Measurements from ENCODE around the gene MSI2.

Gene MSI2

DNA sequence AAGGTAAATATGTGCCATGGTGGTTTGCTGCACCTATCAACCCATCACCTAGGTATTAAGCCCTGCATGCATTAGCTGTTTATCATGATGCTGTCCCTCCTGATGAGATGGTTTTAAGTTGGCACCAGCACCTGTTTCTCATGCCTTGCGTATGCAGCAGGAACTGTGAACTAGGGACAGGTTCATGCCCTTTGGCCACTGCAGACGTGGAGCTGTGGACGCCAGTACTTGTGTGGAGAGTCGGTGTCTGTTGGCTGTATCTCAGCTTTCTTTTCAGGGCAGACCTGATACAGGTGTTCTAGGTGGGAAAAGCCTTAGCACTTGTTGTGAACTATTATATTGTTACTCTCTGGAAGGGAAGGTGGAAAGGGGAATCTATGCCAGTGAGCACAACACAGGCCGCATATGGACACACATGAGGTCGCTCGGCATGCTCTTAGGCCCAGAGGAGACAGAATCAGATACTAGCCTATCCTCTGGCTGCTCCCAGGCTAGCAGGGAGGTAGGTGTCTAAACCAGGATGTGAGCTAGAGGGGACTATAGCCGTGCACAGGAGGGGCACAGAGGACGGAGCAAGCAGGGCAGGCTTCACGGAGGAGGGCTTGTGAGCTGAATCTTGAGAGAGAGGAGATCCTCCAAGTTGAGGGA, 22.5 kb downstream of the MSI2 start:
- Histone ChIP-seq H3K79me2 (ENCODE audit: insufficient read depth, low read length) (peaks cover 35% of the 10 kb centered on the region), H3K9me3 (ENCODE audit: low read length) (no peaks in the 10 kb centered on the region)

GRCh38 chr17:57279432-57279831, 23.1 kb downstream of the MSI2 start:
- no peak for TF ChIP-seq EZH2 (IDR thresholded peaks at IDR 0.05; ENCODE audit: borderline replicate concordance, low read length)
- TF ChIP-seq, protein P1, sequence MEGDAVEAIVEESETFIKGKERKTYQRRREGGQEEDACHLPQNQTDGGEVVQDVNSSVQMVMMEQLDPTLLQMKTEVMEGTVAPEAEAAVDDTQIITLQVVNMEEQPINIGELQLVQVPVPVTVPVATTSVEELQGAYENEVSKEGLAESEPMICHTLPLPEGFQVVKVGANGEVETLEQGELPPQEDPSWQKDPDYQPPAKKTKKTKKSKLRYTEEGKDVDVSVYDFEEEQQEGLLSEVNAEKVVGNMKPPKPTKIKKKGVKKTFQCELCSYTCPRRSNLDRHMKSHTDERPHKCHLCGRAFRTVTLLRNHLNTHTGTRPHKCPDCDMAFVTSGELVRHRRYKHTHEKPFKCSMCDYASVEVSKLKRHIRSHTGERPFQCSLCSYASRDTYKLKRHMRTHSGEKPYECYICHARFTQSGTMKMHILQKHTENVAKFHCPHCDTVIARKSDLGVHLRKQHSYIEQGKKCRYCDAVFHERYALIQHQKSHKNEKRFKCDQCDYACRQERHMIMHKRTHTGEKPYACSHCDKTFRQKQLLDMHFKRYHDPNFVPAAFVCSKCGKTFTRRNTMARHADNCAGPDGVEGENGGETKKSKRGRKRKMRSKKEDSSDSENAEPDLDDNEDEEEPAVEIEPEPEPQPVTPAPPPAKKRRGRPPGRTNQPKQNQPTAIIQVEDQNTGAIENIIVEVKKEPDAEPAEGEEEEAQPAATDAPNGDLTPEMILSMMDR (IDR thresholded peaks at IDR 0.05; ENCODE audit: low read length): no peak
- Histone ChIP-seq H3K36me3 (ENCODE audit: insufficient read depth, low read length) (peaks cover 86% of the 10 kb centered on the region), H3K9me3 (ENCODE audit: low read length) (no peaks in the 10 kb centered on the region), H2AFZ (ENCODE audit: low read length) (no peak overlapping the region), H3K79me2 (ENCODE audit: insufficient read depth, low read length) (peaks cover 33% of the 10 kb centered on the region), H3K9me2 (ENCODE audit: low read depth, low read length) (no peaks in the 10 kb centered on the region), H3K27me3 (ENCODE audit: insufficient read depth, low read length) (no peaks in the 10 kb centered on the region), H3K27ac (ENCODE audit: low read depth, low read length, poor library complexity, severe bottlenecking) (no peak overlapping the region), H3K4me2 (ENCODE audit: low read length) (no peak overlapping the region), H3K9ac (ENCODE audit: low read length) (no peak overlapping the region), H3K4me1 (ENCODE audit: insufficient read depth, low read length, severe bottlenecking) (peaks cover 61% of the 10 kb centered on the region), H3F3A (ENCODE audit: insufficient read depth, low read length) (no peaks in the 10 kb centered on the region), H4K20me1 (ENCODE audit: insufficient read depth, low read length) (no peaks in the 10 kb centered on the region), H3K4me3 (ENCODE audit: low read depth, low read length, poor library complexity, severe bottlenecking) (no peak overlapping the region)

More for the DNA sequence above, 22.5 kb downstream of the MSI2 start:
- TF ChIP-seq, protein P1 (IDR thresholded peaks at IDR 0.05; ENCODE audit: low read length): no peak
- TF ChIP-seq EZH2 (IDR thresholded peaks at IDR 0.05; ENCODE audit: borderline replicate concordance, low read length): no peak
- Histone ChIP-seq H3K4me2 (ENCODE audit: low read length) (no peak overlapping the region), H3K9me2 (ENCODE audit: low read depth, low read length) (no peaks in the 10 kb centered on the region), H4K20me1 (ENCODE audit: insufficient read depth, low read length) (no peaks in the 10 kb centered on the region), H3F3A (ENCODE audit: insufficient read depth, low read length) (no peaks in the 10 kb centered on the region), H3K4me1 (ENCODE audit: insufficient read depth, low read length, severe bottlenecking) (peaks cover 55% of the 10 kb centered on the region), H3K27ac (ENCODE audit: low read depth, low read length, poor library complexity, severe bottlenecking) (no peak overlapping the region), H3K36me3 (ENCODE audit: insufficient read depth, low read length) (peaks cover 90% of the 10 kb centered on the region), H3K4me3 (ENCODE audit: low read depth, low read length, poor library complexity, severe bottlenecking) (no peak overlapping the region), H3K9ac (ENCODE audit: low read length) (no peak overlapping the region), H2AFZ (ENCODE audit: low read length) (no peak overlapping the region), H3K27me3 (ENCODE audit: insufficient read depth, low read length) (no peaks in the 10 kb centered on the region)

GRCh38 chr17:57281887-57282286, 25.6 kb downstream of the MSI2 start:
- peak overlapping the region; percentile 65 for H3K27ac ChIP-seq (ENCODE audit: low read depth, low read length, poor library complexity, severe bottlenecking)
- H3K9me2 ChIP-seq (ENCODE audit: low read depth, low read length): no peaks in the 10 kb centered on the region
- no peak overlapping the region for H2AFZ ChIP-seq (ENCODE audit: low read length)
- TF ChIP-seq, protein P1 (IDR thresholded peaks at IDR 0.05; ENCODE audit: low read length): no peak
- no peak for TF ChIP-seq EZH2 (IDR thresholded peaks at IDR 0.05; ENCODE audit: borderline replicate concordance, low read length)
- H3K36me3 ChIP-seq (ENCODE audit: insufficient read depth, low read length): peaks cover 77% of the 10 kb centered on the region
- H3K79me2 ChIP-seq (ENCODE audit: insufficient read depth, low read length): peaks cover 44% of the 10 kb centered on the region
- H3K4me1 ChIP-seq (ENCODE audit: insufficient read depth, low read length, severe bottlenecking): peaks cover 85% of the 10 kb centered on the region
- no peaks in the 10 kb centered on the region for H4K20me1 ChIP-seq (ENCODE audit: insufficient read depth, low read length)
- H3K9me3 ChIP-seq (ENCODE audit: low read length): no peaks in the 10 kb centered on the region
- H3F3A ChIP-seq (ENCODE audit: insufficient read depth, low read length): no peaks in the 10 kb centered on the region
- no peak overlapping the region for H3K4me3 ChIP-seq (ENCODE audit: low read depth, low read length, poor library complexity, severe bottlenecking)
- H3K27me3 ChIP-seq (ENCODE audit: insufficient read depth, low read length): no peaks in the 10 kb centered on the region
- no peak overlapping the region for H3K9ac ChIP-seq (ENCODE audit: low read length)
- H3K4me2 ChIP-seq (ENCODE audit: low read length): peak overlapping the region; percentile 18; the same call in 1 of the 2 replicates
